Measurements from ENCODE around the gene ZNF486. TPM values are rescaled to one million over a fixed set of nuclear protein-coding genes. Genes with fewer than 3 reads are reported as not detected.
"Not testable (repeated sequence)": the region's sequence is repeated elsewhere in the genome, so short reads cannot be mapped to it uniquely, and the experiment has no call there.

The ZNF486 gene
- total RNA-seq, 1 donor from 2014 or later: 31.8 TPM

GRCh38 chr19:20197747-20198146 is 30.7 kb downstream of the ZNF486 start:
- peaks cover 57% of the 10 kb centered on the region for H3K36me3 Mint-ChIP-seq (ENCODE audit: insufficient read depth)
- peaks cover 20% of the 10 kb centered on the region for H3K9me3 Mint-ChIP-seq (ENCODE audit: low read depth)
- H3K4me3 Mint-ChIP-seq (ENCODE audit: low read depth): no peak overlapping the region
- no peak for TF ChIP-seq CTCF (IDR thresholded peaks at IDR 0.05; ENCODE audit: unreplicated experiment)
- peak overlapping the region; percentile 26 for H3K27ac Mint-ChIP-seq
- no peaks in the 10 kb centered on the region for H3K27me3 Mint-ChIP-seq
- no peak for DNase-seq (ENCODE audit: low spot score, unreplicated experiment)
- H3K4me1 Mint-ChIP-seq (ENCODE audit: low read depth): no peaks in the 10 kb centered on the region

- H3K4me1 Mint-ChIP-seq (ENCODE audit: low read depth): peaks cover 26% of the 10 kb centered on the region
- peak overlapping the region; percentile 68 for H3K27ac Mint-ChIP-seq
- TF ChIP-seq CTCF (IDR thresholded peaks at IDR 0.05; ENCODE audit: unreplicated experiment): no peak
- H3K27me3 Mint-ChIP-seq: no peaks in the 10 kb centered on the region
- H3K4me3 Mint-ChIP-seq (ENCODE audit: low read depth): no peak overlapping the region
- H3K36me3 Mint-ChIP-seq (ENCODE audit: insufficient read depth): peaks cover 6% of the 10 kb centered on the region
- H3K9me3 Mint-ChIP-seq (ENCODE audit: low read depth): no peaks in the 10 kb centered on the region
- DNase-seq (ENCODE audit: low spot score, unreplicated experiment): no peak
Observed at GRCh38 chr19:20209051-20209450, 42.0 kb downstream of the ZNF486 start.

GRCh38 chr19:20214366-20214765 is 47.4 kb downstream of the ZNF486 start:
- H3K4me1 Mint-ChIP-seq (ENCODE audit: low read depth): peaks cover 21% of the 10 kb centered on the region
- H3K27ac Mint-ChIP-seq; DNase-seq (ENCODE audit: low spot score, unreplicated experiment): not testable (repeated sequence)

GRCh38 chr19:20221605-20222004 is 54.6 kb downstream of the ZNF486 start:
- not testable (repeated sequence) for H3K36me3 Mint-ChIP-seq (ENCODE audit: insufficient read depth); H3K4me3 Mint-ChIP-seq (ENCODE audit: low read depth); H3K27me3 Mint-ChIP-seq; H3K9me3 Mint-ChIP-seq (ENCODE audit: low read depth); DNase-seq (ENCODE audit: low spot score, unreplicated experiment); H3K27ac Mint-ChIP-seq
- peaks cover 27% of the 10 kb centered on the region for H3K4me1 Mint-ChIP-seq (ENCODE audit: low read depth)

More at GRCh38 chr19:20214366-20214765, 47.4 kb downstream of the ZNF486 start:
- H3K36me3 Mint-ChIP-seq (ENCODE audit: insufficient read depth): peaks cover 14% of the 10 kb centered on the region
- H3K9me3 Mint-ChIP-seq (ENCODE audit: low read depth); H3K27me3 Mint-ChIP-seq; H3K4me3 Mint-ChIP-seq (ENCODE audit: low read depth): not testable (repeated sequence)

GRCh38 chr19:20233105-20233504 is 66.1 kb downstream of the ZNF486 start:
- Mint-ChIP-seq H3K36me3 (ENCODE audit: insufficient read depth) (peaks cover 52% of the 10 kb centered on the region), H3K27ac (peak overlapping the region; percentile 73), H3K9me3 (ENCODE audit: low read depth) (peaks cover 19% of the 10 kb centered on the region), H3K4me1 (ENCODE audit: low read depth) (peaks cover 24% of the 10 kb centered on the region), H3K27me3 (no peaks in the 10 kb centered on the region), H3K4me3 (ENCODE audit: low read depth) (peak overlapping the region; percentile 20)
- no peak for TF ChIP-seq CTCF (IDR thresholded peaks at IDR 0.05; ENCODE audit: unreplicated experiment)
- no peak for DNase-seq (ENCODE audit: low spot score, unreplicated experiment)

GRCh38 chr19:20235156-20235555 is 68.1 kb downstream of the ZNF486 start:
- no peak for TF ChIP-seq CTCF (IDR thresholded peaks at IDR 0.05; ENCODE audit: unreplicated experiment)
- Mint-ChIP-seq H3K36me3 (ENCODE audit: insufficient read depth) (peaks cover 34% of the 10 kb centered on the region), H3K27me3 (no peaks in the 10 kb centered on the region), H3K27ac (no peak overlapping the region), H3K4me3 (ENCODE audit: low read depth) (no peak overlapping the region), H3K9me3 (ENCODE audit: low read depth) (peaks cover 6% of the 10 kb centered on the region), H3K4me1 (ENCODE audit: low read depth) (peaks cover 30% of the 10 kb centered on the region)
- no peak for DNase-seq (ENCODE audit: low spot score, unreplicated experiment)
